GM18502 (cell line): ENCODE data around the gene COL3A1.

Source experiments
- ATAC-seq: cut with Tn5 transposase; IDR thresholded peaks from one replicate; pipeline ENCODE4 v1.9.1; 2021; ENCODE audit warnings: mild to moderate bottlenecking; ENCODE audit not compliant: unreplicated experiment, poor library complexity

Gene COL3A1

GRCh38 chr2:188974164-188974563 is at the start of gene COL3A1:
Gene COL3A1, plus strand, starts transcription at chr2:188974373. Its CDS starts 117 bp downstream, at chr2:188974490.
- no peak for ATAC-seq

DNA sequence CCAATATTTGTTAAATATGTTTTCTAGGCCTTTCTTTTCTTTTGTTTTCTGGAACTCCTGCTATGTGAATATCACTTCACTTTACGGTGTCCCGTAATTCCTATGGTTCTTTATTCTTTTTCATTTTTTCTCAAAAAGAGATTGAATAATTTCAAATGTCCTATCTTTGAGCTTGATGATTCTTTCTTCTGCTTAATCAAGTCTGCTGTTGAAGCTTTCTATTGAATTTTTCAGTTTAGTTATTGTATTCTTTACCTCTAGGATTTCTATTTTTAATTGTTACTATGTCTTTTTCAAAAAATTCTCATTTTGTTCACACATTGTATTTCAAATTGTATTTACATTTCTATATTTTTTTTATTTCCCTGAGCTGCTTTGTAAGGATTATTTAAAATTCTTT is 45.5 kb upstream of the COL3A1 start:
- ATAC-seq = no peak

- ATAC-seq = no peak
These were observed 42.8 kb upstream of the COL3A1 start for GRCh38 chr2:188931361-188931760.

- ATAC-seq = no peak
These were observed 36.6 kb upstream of the COL3A1 start for GRCh38 chr2:188937228-188938220.

GRCh38 chr2:188940171-188940570 is 34.0 kb upstream of the COL3A1 start:
- ATAC-seq = no peak

DNA sequence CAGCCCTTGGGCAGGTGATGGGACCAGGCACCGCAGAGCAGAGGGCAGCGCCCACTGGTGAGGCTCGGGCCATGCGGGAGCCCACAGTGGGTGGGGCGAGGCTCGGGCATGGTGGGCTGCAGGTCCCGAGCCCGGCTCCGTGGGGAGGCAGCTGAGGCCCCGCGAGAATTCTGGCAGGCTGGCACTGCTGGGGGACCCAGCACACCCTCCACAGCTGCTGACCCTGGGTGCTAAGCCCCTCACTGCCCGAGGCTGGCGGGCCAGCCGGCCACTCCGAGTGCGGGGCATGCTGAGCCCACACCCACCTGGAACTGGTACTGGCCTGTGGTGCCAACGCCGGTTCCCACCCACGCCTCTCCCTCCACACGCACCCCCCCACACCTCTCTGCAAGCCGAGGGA is 29.7 kb upstream of the COL3A1 start:
- no peak for ATAC-seq

DNA sequence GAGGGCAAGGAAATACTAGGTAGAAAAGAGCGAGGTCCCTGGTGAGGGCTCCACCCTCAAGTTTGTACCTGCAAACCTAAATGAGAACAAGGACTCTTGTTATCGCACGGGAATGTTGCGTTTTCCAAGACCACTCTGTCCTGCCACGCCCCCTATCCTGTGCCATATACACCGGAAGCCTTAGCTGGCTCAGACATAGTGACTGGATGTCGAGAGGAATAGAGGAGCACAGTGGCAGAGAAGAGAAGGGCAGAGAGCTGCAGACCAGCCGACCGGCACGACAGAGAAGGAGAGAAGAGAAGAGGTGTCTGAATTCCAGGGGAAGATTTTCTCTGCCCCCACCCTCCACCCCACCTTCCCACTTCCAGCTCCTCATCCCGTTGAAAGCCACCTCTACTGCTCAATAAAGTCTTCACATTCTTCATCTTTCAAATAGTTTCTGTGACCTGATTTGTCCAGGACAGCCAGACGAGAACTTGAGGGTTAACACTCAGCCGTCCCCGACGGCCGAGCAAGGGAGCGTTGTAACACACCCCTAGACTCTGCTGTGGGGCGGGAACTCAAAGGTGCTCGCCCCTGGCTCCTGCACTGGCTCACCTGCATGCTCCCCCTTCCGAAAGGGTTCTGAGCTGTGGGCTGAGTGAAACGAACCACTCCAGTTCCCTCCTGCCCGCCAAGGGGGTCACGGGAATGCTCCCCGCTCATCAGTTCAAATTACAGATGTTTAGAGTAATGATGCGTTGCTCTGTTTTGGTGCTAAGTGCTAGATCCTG is 24.9 kb upstream of the COL3A1 start:
- ATAC-seq = no peak

GRCh38 chr2:188952901-188953300 is 21.3 kb upstream of the COL3A1 start:
- ATAC-seq = no peak

DNA sequence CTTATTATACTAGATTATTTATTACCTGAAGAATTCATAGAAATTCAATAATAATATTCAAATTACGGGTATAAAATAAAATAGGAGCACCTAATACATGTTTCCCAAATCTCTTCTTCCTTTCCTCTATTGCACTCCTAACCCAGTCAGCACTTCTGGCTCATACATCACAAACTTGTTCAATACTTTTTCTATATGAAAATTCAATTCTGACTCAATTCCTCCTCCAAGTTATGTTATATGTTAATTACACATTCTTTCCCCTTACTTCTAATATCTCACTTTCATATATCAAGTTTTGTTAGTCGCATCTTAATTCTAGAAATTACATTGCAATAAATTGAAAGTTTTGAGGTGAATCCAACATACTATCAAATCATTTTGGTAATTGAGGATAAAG is 17.9 kb upstream of the COL3A1 start:
- ATAC-seq = no peak

- no peak for ATAC-seq
These were observed 17.2 kb upstream of the COL3A1 start for GRCh38 chr2:188956961-188957360.

- no peak for ATAC-seq
These were observed 16.5 kb upstream of the COL3A1 start for GRCh38 chr2:188957646-188958045.

- ATAC-seq = no peak
These were observed 10.4 kb upstream of the COL3A1 start for GRCh38 chr2:188963741-188964140.

GRCh38 chr2:188964976-188965546 is 9.1 kb upstream of the COL3A1 start:
- no peak for ATAC-seq

DNA sequence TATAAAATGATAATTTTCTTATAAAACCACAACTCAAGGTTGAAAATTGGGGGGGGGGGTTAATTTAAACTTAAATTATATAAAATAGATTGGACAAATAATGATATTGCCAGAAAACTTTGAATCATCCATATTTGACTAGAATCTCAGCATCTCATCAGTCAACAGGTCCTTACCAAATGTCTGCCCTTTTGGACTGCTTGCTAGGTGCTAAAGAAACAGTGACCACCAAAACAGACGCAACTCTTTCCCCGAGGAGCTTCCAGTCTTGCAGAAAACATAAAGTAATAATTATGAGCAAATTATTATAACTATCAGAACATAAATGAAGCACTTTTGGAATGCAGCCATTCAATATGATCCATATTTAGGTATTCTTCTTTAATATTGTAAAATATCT is 8.6 kb upstream of the COL3A1 start:
- no peak for ATAC-seq

- ATAC-seq = no peak
These were observed 8.0 kb upstream of the COL3A1 start for GRCh38 chr2:188966079-188966571.

GRCh38 chr2:188966728-188967440 is 7.3 kb upstream of the COL3A1 start:
- no peak for ATAC-seq

DNA sequence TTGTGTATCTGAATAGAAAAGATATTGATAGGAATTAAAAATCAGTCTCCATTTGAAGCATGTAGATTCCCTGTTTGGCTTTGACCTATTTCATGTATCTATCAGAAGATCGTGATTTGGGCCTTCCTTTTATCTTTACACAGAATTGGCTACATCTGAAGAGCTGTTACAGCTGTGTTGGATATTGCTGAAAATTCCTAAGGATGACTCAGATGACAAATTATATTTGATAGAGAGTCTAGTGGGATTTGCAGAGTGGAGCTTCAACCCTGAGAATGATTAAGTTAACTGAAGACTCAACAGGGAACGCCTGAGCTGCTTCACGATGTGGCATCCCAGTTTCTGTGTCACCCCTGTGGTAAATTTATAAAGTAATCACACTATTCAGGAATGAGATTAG is 4.9 kb upstream of the COL3A1 start:
- no peak for ATAC-seq

GRCh38 chr2:188969651-188970050 is 4.5 kb upstream of the COL3A1 start:
- no peak for ATAC-seq

GRCh38 chr2:188970211-188970610 is 4.0 kb upstream of the COL3A1 start:
- no peak for ATAC-seq

- ATAC-seq = no peak
These were observed 2.7 kb upstream of the COL3A1 start for GRCh38 chr2:188971432-188971861.
